OCI-LY1 (cell line): Measurements from ENCODE around the gene KLHL26.

Experiments used
- H2AFZ ChIP-seq: fragments of 200-600 bp; sonication (generic), shearing (Covaris generic); 2 replicates; pipeline ENCODE4 v1.6.0; 2014; ENCODE audit warnings: antibody characterized with exemption, mild to moderate bottlenecking, low read length
- H3F3A ChIP-seq: fragments of 200-600 bp; sonication (generic), shearing (Covaris generic); 2 replicates; pipeline ENCODE4 v1.6.0; 2014; ENCODE audit warnings: mild to moderate bottlenecking, antibody characterized with exemption, low read length, moderate library complexity; ENCODE audit not compliant: insufficient read depth
- H3K27ac ChIP-seq: fragments of 200-600 bp; sonication (generic); 2 replicates; pipeline ENCODE4 v1.5.1; 2014; ENCODE audit warnings: low read length, mixed run types, mild to moderate bottlenecking, low read depth; ENCODE audit not compliant: poor library complexity, severe bottlenecking
- H3K27me3 ChIP-seq: fragments of 200-600 bp; sonication (generic); 2 replicates; pipeline ENCODE4 v1.6.0; 2014; ENCODE audit warnings: antibody characterized with exemption, mild to moderate bottlenecking, low read length, moderate library complexity; ENCODE audit not compliant: insufficient read depth
- H3K36me3 ChIP-seq: fragments of 200-600 bp; sonication (generic); 2 replicates; pipeline ENCODE4 v1.6.1; 2014; ENCODE audit warnings: mild to moderate bottlenecking, antibody characterized with exemption, low read length, moderate library complexity, mixed read lengths; ENCODE audit not compliant: insufficient read depth
- H3K4me1 ChIP-seq: fragments of 200-600 bp; sonication (generic); 2 replicates; pipeline ENCODE4 v1.5.1; 2014; ENCODE audit warnings: mild to moderate bottlenecking, low read length, moderate library complexity; ENCODE audit not compliant: insufficient read depth, severe bottlenecking
- H3K4me2 ChIP-seq: fragments of 200-600 bp; sonication (generic), shearing (Covaris generic); 2 replicates; pipeline ENCODE4 v1.6.1; 2014; ENCODE audit warnings: low read length
- H3K4me3 ChIP-seq: fragments of 200-600 bp; sonication (generic); 2 replicates; pipeline ENCODE4 v1.5.1; 2014; ENCODE audit warnings: low read length, low read depth, mild to moderate bottlenecking, mixed read lengths; ENCODE audit not compliant: poor library complexity, severe bottlenecking
- H3K79me2 ChIP-seq: fragments of 200-600 bp; shearing (Covaris generic); 2 replicates; pipeline ENCODE4 v1.6.1; 2016; ENCODE audit warnings: mixed run types, low read length, mixed read lengths; ENCODE audit not compliant: insufficient read depth
- H3K9ac ChIP-seq: fragments of 200-600 bp; sonication (generic), shearing (Covaris generic); 2 replicates; pipeline ENCODE4 v1.6.1; 2014; ENCODE audit warnings: mild to moderate bottlenecking, low read length, mixed read lengths
- H3K9me2 ChIP-seq: fragments of 200-600 bp; sonication (generic), shearing (Covaris generic); 2 replicates; pipeline ENCODE4 v1.6.1; 2014; ENCODE audit warnings: low read depth, mild to moderate bottlenecking, low read length, mixed read lengths
- H3K9me3 ChIP-seq: fragments of 200-600 bp; shearing (Covaris generic); 2 replicates; pipeline ENCODE4 v1.6.1; 2014; ENCODE audit warnings: low read length, mixed read lengths
- H4K20me1 ChIP-seq: fragments of 200-600 bp; sonication (generic), shearing (Covaris generic); 2 replicates; pipeline ENCODE4 v1.6.0; 2016; ENCODE audit warnings: mild to moderate bottlenecking, low read length; ENCODE audit not compliant: insufficient read depth
- EZH2 ChIP-seq: fragments of 200-600 bp; sonication (generic), shearing (Covaris generic); IDR thresholded peaks from 2 replicates; pipeline ENCODE4 v1.8.0; 2017; ENCODE audit warnings: borderline replicate concordance, mixed run types, mild to moderate bottlenecking, antibody characterized with exemption, low read length, moderate library complexity, mixed read lengths
- TF ChIP-seq, protein P1 (sequence below): fragments of 200-600 bp; sonication (generic), shearing (Covaris generic); IDR thresholded peaks from 2 replicates; pipeline ENCODE4 v1.5.1; 2017; ENCODE audit warnings: mild to moderate bottlenecking, antibody characterized with exemption, low read length, moderate library complexity, mixed read lengths

Gene KLHL26

DNA sequence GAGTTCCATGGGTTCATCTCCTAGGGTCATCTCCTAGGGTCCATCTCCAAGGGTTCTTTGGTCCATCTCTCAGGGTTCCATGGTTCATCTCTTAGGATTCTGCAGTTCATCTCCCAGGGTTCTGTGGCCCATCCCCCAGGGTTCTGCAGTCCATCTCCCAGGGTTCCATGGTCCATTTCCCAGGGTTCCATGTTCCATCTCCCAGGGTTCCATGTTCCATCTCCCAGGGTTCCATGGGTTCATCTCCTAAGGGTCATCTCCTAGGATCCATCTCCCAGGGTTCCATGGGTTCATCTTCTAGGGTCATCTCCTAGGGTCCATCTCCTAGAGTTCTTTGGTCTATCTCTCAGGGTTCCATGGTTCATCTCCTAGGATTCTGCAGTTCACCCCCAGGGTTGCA, 19.3 kb upstream of the KLHL26 start:
- no peak overlapping the region for H3K4me3 ChIP-seq
- no peak overlapping the region for H3K9ac ChIP-seq
- H2AFZ ChIP-seq: no peak overlapping the region
- H3K9me3 ChIP-seq: no peaks in the 10 kb centered on the region
- no peaks in the 10 kb centered on the region for H3F3A ChIP-seq
- H3K27ac ChIP-seq: no peak overlapping the region
- H3K36me3 ChIP-seq: no peaks in the 10 kb centered on the region
- no peaks in the 10 kb centered on the region for H3K4me1 ChIP-seq
- peaks cover 10% of the 10 kb centered on the region; the same call in 1 of the 2 replicates for H3K27me3 ChIP-seq
- H3K79me2 ChIP-seq: no peaks in the 10 kb centered on the region
- H3K4me2 ChIP-seq: no peak overlapping the region
- TF ChIP-seq EZH2: no peak
- TF ChIP-seq, protein P1, sequence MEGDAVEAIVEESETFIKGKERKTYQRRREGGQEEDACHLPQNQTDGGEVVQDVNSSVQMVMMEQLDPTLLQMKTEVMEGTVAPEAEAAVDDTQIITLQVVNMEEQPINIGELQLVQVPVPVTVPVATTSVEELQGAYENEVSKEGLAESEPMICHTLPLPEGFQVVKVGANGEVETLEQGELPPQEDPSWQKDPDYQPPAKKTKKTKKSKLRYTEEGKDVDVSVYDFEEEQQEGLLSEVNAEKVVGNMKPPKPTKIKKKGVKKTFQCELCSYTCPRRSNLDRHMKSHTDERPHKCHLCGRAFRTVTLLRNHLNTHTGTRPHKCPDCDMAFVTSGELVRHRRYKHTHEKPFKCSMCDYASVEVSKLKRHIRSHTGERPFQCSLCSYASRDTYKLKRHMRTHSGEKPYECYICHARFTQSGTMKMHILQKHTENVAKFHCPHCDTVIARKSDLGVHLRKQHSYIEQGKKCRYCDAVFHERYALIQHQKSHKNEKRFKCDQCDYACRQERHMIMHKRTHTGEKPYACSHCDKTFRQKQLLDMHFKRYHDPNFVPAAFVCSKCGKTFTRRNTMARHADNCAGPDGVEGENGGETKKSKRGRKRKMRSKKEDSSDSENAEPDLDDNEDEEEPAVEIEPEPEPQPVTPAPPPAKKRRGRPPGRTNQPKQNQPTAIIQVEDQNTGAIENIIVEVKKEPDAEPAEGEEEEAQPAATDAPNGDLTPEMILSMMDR: no peak
- H3K9me2 ChIP-seq: no peaks in the 10 kb centered on the region
- no peaks in the 10 kb centered on the region for H4K20me1 ChIP-seq

DNA sequence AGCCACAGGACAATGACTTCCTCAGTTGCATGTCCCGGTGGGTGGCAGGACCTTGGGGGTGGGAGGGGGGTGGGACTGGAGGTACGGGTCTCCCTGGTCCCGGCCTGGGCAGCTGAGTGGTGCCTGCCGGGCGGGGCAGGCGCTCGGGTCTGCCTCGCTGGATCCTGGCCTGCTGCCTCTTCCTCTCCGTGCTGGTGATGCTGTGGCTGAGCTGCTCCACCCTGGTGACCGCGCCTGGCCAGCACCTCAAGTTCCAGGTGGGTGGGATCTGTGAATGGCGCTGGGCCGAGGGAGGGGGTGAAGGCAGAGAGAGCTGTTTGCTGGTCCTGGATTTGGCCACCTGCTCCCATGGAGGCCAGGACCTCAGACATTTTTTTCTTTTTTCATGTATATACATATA, 18.6 kb upstream of the KLHL26 start:
- Histone ChIP-seq H3K9me2 (no peaks in the 10 kb centered on the region), H3K4me3 (no peak overlapping the region), H3K27ac (no peak overlapping the region), H3K4me1 (no peaks in the 10 kb centered on the region), H2AFZ (no peak overlapping the region), H3K36me3 (no peaks in the 10 kb centered on the region), H4K20me1 (no peaks in the 10 kb centered on the region), H3K79me2 (no peaks in the 10 kb centered on the region), H3K4me2 (no peak overlapping the region), H3K9me3 (no peaks in the 10 kb centered on the region), H3K27me3 (peaks cover 10% of the 10 kb centered on the region; the same call in 1 of the 2 replicates), H3F3A (no peaks in the 10 kb centered on the region), H3K9ac (no peak overlapping the region)
- no peak for TF ChIP-seq EZH2
- TF ChIP-seq, protein P1: no peak

DNA sequence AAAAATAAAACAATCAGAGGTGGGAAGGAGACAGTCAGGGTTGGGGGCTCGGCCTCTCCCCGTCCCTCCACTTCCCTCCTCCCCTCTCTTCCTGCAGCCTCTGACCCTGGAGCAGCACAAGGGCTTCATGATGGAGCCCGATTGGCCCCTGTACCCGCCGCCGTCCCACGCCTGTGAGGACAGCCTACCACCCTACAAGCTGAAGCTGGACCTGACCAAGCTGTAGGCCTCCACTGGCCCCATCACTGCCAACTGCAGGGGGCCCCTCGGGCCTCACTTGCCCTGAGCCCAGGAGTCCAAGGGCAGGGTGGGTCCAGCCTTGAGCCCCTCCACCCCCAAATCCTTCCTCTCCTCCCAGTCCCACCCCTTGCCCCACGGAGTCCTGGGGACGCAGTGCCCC, 16.5 kb upstream of the KLHL26 start:
- peaks cover 10% of the 10 kb centered on the region; the same call in 1 of the 2 replicates for H3K27me3 ChIP-seq
- no peak overlapping the region for H2AFZ ChIP-seq
- H3K4me2 ChIP-seq: no peak overlapping the region
- no peaks in the 10 kb centered on the region for H4K20me1 ChIP-seq
- H3K9me2 ChIP-seq: no peaks in the 10 kb centered on the region
- H3K79me2 ChIP-seq: no peaks in the 10 kb centered on the region
- TF ChIP-seq, protein P1: no peak
- no peak for TF ChIP-seq EZH2
- H3K4me3 ChIP-seq: no peak overlapping the region
- no peak overlapping the region for H3K9ac ChIP-seq
- H3K9me3 ChIP-seq: no peaks in the 10 kb centered on the region
- no peaks in the 10 kb centered on the region for H3F3A ChIP-seq
- no peaks in the 10 kb centered on the region for H3K36me3 ChIP-seq
- no peak overlapping the region for H3K27ac ChIP-seq
- H3K4me1 ChIP-seq: no peaks in the 10 kb centered on the region
